ENCODE results near the gene PDE7B.

PDE7B gene

GRCh38 chr6:135994857-135995544 is 143.5 kb downstream of the PDE7B start:
- in situ Hi-C loops (cut with MboI; ENCODE audit: low sequenced_read_pairs, unreplicated experiment) = no loop called here
- DNase-seq (ENCODE audit: low spot score) = no peak
- TF ChIP-seq CTCF (IDR thresholded peaks at IDR 0.05; ENCODE audit: borderline replicate concordance, control extremely low read depth, extremely low read depth, insufficient read depth, missing control alignments) = no peak

GRCh38 chr6:135995545-135995898 is 144.0 kb downstream of the PDE7B start:
- no peak for TF ChIP-seq CTCF (IDR thresholded peaks at IDR 0.05; ENCODE audit: borderline replicate concordance, control extremely low read depth, extremely low read depth, insufficient read depth, missing control alignments)
- DNase-seq (ENCODE audit: low spot score) = no peak
- in situ Hi-C loops (cut with MboI; ENCODE audit: low sequenced_read_pairs, unreplicated experiment) = no loop called here

- no peak for TF ChIP-seq CTCF (IDR thresholded peaks at IDR 0.05; ENCODE audit: borderline replicate concordance, control extremely low read depth, extremely low read depth, insufficient read depth, missing control alignments)
- DNase-seq (ENCODE audit: low spot score) = no peak
- in situ Hi-C loops (cut with MboI; ENCODE audit: low sequenced_read_pairs, unreplicated experiment) = no loop called here
Measured at GRCh38 chr6:135996668-135997067, 145.2 kb downstream of the PDE7B start.

GRCh38 chr6:135999393-135999792 is 147.9 kb downstream of the PDE7B start:
- in situ Hi-C loops (cut with MboI; ENCODE audit: low sequenced_read_pairs, unreplicated experiment) = no loop called here
- DNase-seq (ENCODE audit: low spot score) = no peak
- TF ChIP-seq CTCF (IDR thresholded peaks at IDR 0.05; ENCODE audit: borderline replicate concordance, control extremely low read depth, extremely low read depth, insufficient read depth, missing control alignments) = no peak

- no peak for TF ChIP-seq CTCF (IDR thresholded peaks at IDR 0.05; ENCODE audit: borderline replicate concordance, control extremely low read depth, extremely low read depth, insufficient read depth, missing control alignments)
- DNase-seq (ENCODE audit: low spot score) = no peak
- in situ Hi-C loops (cut with MboI; ENCODE audit: low sequenced_read_pairs, unreplicated experiment) = no loop called here
Measured at GRCh38 chr6:136007345-136007744, 155.8 kb downstream of the PDE7B start.

GRCh38 chr6:136011475-136011874 is 160.0 kb downstream of the PDE7B start:
- no peak for TF ChIP-seq CTCF (IDR thresholded peaks at IDR 0.05; ENCODE audit: borderline replicate concordance, control extremely low read depth, extremely low read depth, insufficient read depth, missing control alignments)
- DNase-seq (ENCODE audit: low spot score) = no peak
- in situ Hi-C loops (cut with MboI; ENCODE audit: low sequenced_read_pairs, unreplicated experiment) = no loop called here

All from GM13976 (cell line).